Stimulated activated CD4-positive, alpha-beta T cell treated with anti-CD3 and anti-CD28 coated beads, Interleukin-4, amount 100 ng/mL, for 48 hours (primary cell): ENCODE measurements around the gene NPDC1.
"Not testable (repeated sequence)": the region's sequence is repeated elsewhere in the genome, so short reads cannot be mapped to it uniquely, and the experiment has no call there.

ENCODE experiments used
- DNase-seq, 2 donors: peaks; one replicate each; pipeline ENCODE4 v3.0.0-alpha.2; 2020; ENCODE audit warnings: low read depth in 2 of 2

NPDC1 gene

GRCh38 chr9:137040568-137040967, 5.4 kb downstream of the NPDC1 start:
- DNase-seq: no peak

DNA sequence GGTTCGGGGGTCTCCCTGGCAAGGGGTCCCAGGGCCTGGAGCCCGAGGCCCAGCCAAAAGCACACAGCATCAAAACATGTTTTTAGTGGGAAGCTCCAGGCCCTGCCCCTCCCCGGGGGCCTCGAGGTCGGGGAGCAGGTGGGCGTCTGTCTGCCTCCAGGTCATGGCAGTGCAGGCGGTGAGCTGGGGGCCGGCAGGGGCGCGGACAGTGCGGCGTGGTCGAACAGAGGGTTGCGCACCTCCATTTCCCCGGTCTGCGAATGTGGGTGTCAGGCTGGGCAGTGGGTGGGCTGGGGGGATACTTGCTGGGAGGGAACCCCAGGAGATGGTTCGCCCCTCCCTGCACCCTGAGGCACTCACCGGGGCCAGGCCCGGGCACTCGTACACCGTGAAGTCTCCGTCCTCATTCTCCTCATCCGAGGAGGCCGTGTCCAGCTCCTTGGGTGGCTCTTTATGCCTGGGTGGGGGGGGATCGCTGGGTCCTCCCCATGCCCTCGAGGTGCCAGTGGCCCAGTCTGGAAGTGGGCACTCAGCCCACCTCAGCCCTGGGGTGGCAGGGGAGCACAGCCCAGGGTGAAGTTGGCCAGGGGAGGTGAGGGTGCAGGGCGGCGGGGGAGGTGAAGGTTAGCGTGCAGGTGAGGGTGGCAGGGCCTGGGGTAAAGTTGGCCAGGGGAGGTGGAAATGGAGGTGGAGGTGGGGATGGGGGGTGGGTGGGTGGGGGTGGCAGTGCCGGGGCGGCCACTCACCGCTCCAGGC, 6.2 kb downstream of the NPDC1 start:
- DNase-seq: no peak

DNA sequence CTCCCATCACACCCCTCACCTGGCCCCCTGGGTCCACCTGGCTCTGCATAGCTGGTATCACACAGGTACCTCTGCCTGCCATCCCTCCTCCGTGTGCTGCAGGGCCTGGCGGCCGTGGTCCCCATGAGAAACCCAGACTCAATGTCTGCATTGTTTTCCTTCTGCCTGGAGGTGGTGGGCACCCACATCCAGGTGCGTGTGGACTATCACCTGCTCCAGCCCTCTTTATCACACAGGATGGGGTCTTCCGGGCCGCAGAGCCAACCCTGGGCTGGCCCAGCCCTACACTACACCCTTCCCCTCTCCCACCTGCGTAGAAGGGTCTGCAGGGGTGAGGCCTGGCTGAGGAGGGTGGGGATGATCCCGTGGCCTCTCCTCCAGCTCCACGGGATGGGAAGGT, 7.1 kb downstream of the NPDC1 start:
- no peak for DNase-seq

DNA sequence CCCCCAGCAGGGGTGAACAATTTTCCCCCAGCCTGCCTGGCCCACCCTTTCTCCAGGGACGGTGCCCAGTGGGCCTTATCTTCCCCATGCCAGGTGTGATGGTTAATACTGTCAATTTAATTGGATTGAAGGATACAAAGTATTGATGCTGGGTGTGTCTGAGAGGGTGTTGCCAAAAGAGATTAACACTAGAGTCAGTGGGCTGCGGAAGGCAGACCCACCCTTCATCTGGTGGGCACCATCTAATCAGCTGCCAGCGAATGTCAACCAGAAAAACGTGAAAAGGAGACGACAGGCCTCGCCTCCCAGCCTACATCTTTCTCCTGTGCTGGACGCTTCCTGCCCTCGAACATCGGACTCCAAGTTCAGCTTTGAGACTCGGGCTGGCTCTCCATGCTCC, 8.5 kb downstream of the NPDC1 start:
- DNase-seq: no peak

DNA sequence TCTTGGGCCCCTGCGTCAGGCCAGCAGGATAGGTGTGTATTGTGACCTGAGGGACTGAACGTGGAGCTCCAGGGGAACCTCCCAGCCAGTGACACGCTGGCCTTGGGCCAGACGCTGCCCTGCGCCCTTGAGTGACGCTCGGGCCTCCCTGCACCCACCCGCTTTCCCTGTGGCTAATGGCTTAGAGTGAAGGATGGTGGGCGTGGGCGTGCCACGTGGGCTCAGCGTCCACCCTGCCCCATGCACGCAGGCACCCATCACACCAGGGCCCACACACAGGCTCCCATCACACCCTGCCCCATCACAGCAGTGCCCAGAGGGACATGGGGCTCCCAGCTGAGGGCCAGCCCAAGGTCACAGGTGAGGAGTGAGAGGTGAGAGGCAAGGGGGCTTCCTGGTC, 8.9 kb downstream of the NPDC1 start:
- DNase-seq: no peak

DNA sequence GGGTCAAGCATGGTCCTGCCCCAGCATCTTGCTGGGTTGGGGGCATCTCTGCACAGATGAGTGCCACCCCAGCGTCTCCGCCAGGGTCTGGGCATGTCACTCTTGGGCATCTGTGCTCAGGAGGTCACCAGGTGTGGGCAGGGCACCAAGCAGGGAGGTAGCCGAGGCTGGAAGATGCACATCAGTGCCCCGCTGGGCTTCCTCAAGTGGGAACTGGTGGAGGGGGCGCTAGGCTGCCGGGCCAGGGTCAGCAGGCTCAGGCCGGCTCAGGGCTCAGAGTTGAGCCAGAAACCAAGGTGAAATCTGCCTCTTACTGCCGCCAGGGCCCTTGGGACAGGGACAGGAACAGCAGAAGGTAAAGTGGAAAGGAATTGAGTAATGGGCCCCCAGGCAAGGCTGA, 10.0 kb downstream of the NPDC1 start:
- no peak for DNase-seq

GRCh38 chr9:137035507-137035834, 10.5 kb downstream of the NPDC1 start:
- no peak for DNase-seq

GRCh38 chr9:137034709-137035506, 11.1 kb downstream of the NPDC1 start:
- DNase-seq: peak; percentile 85 to 87

- DNase-seq: no peak
Measured at GRCh38 chr9:137034039-137034708, 11.8 kb downstream of the NPDC1 start.

GRCh38 chr9:137033481-137033880, 12.5 kb downstream of the NPDC1 start:
- not testable (repeated sequence) for DNase-seq

GRCh38 chr9:137032858-137033257, 13.1 kb downstream of the NPDC1 start:
- DNase-seq: no peak

DNA sequence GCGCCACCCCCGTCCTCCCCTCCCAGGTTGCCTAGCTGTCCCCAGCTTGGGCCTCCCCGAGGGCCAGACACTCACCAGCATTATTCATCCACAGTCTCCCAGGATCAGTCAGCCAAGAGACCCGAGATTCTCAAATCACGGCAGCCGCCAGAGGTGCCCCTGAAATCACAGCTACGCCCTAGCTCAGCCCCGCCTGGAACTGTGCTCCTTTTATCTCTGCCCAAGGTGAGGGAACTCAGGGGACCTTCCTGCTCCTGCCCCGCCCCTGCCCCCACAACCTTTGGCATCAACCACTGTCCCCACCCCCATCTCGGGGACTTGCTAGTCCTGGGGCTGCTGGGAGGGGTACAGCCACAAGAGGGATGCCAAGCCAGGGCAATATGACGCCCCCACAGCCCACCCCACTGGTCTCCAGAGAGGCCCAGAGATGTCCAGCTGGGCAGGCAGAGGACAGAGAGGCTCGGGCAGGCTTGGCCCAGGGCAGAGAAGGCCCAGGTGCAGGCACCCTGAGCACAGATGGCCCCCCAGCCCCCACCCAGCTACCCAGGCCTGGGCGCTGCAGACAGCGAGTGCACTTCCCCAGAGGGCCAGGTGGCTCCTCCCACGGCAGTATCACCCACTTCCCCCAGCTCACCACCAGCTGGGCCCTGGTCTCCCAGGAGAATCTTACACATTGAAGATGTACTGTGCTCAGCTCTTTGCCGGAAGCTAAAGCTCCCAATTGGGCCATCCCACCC, 13.9 kb downstream of the NPDC1 start, which contains the start of gene FUT7:
TSS of gene FUT7 (minus strand) at position 185 of the 737 bp plus-strand sequence. CDS start at position 88, 97 bp downstream.
- DNase-seq: no peak

DNA sequence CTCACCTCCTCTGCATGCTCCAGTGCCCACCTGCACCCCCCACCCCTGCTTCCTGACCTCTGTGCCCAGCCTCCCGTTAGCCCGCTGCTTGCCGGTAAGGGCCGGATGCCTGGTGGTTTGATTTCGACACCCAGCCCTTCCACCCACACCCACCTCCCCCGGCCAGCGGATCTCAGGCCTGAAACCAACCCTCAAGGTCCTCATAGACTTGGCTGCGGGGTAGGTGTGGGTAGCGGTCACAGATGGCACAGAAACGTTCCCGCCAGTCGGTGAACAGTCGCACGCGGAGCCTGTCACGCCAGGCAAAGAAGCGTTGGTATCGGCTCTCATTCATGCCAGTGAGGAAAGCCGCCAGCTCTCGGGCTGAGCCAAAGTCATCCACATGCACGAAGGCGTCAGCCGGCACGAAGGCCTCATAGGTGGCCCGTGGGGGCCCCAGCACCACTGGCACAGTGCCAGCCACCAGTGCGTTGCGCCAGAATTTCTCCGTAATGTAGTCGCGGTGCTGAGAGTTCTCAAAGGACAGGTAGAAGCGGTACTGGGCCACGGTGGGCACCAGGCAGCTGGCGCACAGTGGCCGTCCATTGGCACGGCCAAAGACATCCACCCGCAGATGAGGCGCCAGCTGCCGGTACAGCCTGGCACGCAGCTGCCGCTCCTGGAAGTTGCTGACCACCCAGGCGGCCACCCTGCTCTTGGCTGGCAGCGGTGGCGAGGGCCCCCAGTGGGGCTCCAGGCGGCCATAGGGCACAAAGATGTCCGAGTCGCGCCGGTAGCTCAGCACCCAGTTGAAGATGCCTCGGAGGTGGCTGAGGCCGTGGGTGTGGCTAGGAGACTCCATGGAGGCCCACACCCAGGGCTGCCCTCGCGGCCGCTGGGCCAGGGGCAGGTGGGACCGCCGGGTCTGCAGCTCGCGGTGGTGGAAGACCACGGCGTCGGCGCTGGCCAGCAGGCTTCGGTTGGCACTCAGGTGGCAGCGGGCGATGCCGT, 15.1 kb downstream of the NPDC1 start:
- no peak for DNase-seq

DNA sequence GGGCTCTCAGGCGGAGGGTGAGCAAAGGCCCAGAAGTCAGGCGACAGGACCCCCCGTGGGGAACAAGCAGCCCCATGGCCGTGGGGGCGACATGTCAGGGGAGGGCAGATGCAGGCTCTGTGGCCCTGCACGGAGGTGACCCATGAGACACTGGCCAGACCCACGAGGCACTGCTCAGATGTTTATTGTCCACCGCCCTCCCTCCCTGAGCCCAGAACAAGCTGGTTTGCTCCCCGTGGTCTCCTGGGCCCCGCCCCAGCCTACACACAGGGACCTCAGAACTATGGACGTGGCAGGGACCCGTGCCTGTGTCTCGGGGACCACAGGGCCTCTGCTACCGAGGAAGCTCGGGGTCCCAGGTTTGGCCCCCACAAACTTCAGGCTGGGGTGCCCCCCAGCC, 16.0 kb downstream of the NPDC1 start:
- no peak for DNase-seq

GRCh38 chr9:137029058-137029936, 16.7 kb downstream of the NPDC1 start:
- DNase-seq: peak; percentile 70 to 77

DNA sequence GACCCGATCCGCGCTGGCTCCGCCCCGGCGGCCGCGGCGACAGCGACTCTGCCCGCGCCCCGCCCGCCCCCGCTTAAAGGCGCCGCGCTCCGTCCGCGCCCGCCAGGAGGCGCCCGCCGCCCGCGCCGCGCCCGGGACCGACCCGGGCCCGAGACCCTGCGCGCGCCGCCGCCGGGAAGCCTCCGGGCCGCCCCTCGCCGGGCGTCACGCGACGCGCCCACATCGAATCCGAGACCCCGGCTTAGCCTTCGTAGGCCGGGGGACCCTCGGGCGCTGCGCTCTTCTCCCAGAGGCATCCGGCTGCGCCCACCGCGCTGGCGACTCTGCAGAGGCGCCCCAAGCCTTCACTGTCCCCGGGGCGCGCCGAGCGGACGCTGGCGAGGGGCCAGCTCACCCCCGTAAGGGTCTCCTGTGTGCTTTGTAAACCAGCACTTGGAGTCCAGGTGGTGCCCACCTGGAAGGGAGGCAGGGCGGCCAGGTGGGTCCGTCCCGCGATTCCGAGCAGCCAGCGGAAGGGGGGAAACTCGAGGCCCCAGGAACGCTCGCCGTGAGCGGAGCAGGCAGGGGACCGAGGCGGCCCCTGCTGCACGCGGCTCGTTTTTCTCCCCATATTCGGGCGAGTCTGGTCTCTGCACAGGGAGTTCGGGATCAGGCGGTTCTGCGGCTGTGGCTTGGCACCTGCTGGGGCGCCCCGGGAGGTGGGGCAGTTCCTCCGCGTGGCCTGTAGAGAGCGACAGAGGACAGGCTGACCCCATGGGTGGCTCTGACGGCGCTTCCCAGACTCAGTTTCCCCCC, 17.5 kb downstream of the NPDC1 start:
- DNase-seq: peak; percentile 55 to 56

GRCh38 chr9:137027369-137028262, 18.4 kb downstream of the NPDC1 start, which contains the start of gene ABCA2:
ABCA2 (minus strand) TSS chr9:137028237; CDS start chr9:137028140, 97 bp downstream.
- no peak for DNase-seq

GRCh38 chr9:137026828-137027227, 19.1 kb downstream of the NPDC1 start:
- no peak for DNase-seq
